HG02852 (cell line): ENCODE results near the gene CNIH3.
"Not testable (repeated sequence)": the region's sequence is repeated elsewhere in the genome, so short reads cannot be mapped to it uniquely, and the experiment has no call there.

Experiments used
- ATAC-seq: cut with Tn5 transposase; IDR thresholded peaks from one replicate; pipeline ENCODE4 v1.9.1; 2021; ENCODE audit warnings: mild to moderate bottlenecking, moderate library complexity; ENCODE audit not compliant: unreplicated experiment

Gene CNIH3

DNA sequence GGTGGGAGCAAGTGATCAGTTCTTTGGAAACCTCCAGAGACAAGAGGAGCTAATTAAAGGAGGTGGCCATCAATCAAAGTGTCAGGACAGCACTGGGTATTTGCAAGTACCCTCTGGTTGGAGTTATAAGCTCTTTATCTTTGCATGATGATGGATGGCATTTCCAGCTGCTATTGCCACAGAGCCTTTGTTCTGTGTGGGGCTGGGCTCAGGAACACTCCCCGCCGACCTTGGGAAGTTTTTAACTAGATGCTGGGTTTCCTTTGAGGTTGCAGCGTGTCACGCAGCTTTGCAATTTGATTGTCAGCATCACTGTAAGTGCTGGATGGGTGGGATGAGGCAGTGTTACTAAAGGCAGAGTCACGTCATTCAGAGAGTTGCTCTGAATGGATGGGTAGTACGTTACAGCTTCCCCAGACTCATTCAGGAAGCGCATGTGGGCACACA, 68.9 kb downstream of the CNIH3 start:
- ATAC-seq = no peak

GRCh38 chr1:224686140-224686539, 70.0 kb downstream of the CNIH3 start:
- ATAC-seq = not testable (repeated sequence)

DNA sequence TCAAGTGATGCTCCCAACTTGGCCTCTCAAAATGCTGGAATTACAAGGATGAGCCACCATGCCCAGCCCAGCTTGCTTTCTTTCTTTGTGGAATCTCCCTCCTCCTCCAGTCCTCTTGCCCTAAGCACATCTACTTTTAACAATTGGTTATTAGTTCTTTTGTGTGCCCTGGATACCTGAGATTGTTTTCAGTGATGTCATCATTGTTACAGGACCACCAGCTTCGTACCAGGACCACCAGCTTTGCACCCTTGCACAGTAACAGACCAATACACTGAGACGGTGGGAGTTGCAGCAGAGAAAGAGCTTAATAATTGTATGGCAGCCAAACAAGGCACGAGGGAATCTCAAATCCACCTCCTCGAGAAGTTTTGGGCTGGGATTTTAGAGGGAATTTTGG, 71.3 kb downstream of the CNIH3 start:
- ATAC-seq = no peak

- no peak for ATAC-seq
Observed at GRCh38 chr1:224689374-224689773, 73.3 kb downstream of the CNIH3 start.

DNA sequence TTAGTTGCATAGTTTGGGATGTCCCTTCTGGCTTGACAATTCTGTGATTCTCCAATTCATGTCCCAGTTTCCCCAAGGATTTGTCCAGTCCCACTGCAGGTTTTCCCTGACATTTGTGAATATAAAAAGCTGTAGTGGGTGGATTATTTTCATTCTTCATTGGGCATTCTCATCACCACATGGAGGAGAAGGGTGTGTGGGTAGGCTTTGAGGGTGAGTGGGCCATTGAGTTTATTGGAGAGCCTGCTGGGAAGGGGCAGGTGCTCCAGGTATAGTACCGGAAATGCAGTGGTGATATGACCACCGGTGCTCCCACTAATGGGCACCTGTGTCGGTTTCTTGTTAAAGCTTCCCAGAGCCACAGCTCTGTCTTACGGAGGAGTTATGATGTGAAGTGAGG, 74.5 kb downstream of the CNIH3 start:
- no peak for ATAC-seq

GRCh38 chr1:224691148-224691925, 75.2 kb downstream of the CNIH3 start:
- no peak for ATAC-seq

DNA sequence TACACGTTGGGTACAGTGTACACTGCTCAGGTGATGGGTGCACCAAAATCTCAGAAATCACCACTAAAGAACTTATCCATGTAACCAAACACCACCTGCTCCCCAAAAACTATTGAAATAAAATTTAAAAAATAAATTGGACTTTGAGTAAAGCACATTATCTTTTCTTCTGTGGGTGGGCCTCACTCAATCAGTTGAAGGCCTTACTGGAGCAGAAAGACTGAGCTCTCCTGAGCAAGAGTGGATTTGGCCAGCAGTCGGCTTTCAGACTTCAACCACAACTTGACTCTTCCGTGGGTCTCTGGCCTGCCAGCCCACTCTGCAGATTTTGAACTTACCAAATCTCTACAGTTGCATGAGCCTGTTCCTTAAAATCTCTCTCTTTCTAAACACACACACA, 78.9 kb downstream of the CNIH3 start:
- no peak for ATAC-seq

- no peak for ATAC-seq
Observed at GRCh38 chr1:224696021-224696420, 79.9 kb downstream of the CNIH3 start.

- no peak for ATAC-seq
Observed at GRCh38 chr1:224696891-224697765, 81.0 kb downstream of the CNIH3 start.

- ATAC-seq = no peak
Observed at GRCh38 chr1:224698015-224698451, 81.9 kb downstream of the CNIH3 start.

DNA sequence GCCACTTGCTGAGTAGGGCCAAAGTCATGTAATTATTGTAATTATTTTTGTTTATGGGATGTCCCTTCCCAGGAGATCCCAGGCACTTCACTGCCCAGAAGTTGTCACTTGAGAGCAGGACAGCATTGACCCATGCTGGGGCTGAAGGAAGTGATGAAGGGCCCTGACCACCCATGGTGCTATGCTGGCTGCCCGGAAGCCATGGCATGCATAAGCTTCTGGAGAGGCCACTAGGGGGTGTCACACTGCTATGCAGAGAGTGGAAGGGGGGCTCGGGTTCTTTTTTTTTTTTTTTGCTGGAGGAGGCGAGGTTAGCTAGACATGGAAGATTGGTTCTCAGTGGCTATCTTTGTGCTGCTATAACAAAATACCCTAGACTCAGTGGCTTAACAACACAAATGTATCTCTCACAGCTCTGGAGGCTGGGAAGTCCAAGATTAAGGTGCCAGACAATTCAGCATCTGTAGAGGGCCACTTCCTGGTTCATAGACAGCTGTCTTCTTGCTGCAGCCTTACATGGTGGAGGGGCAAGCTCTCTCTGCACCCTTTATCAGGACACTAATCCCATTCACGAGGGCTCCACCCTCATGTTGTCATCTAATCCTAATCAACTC, 84.9 kb downstream of the CNIH3 start:
- peak; percentile 70 for ATAC-seq

- no peak for ATAC-seq
Observed at GRCh38 chr1:224703702-224704101, 87.6 kb downstream of the CNIH3 start.

- no peak for ATAC-seq
Observed at GRCh38 chr1:224704107-224704735, 88.1 kb downstream of the CNIH3 start.

- ATAC-seq = no peak
Observed at GRCh38 chr1:224705578-224705977, 89.5 kb downstream of the CNIH3 start.

GRCh38 chr1:224707843-224708725, 92.0 kb downstream of the CNIH3 start:
- ATAC-seq = no peak

GRCh38 chr1:224710196-224710595, 94.1 kb downstream of the CNIH3 start:
- no peak for ATAC-seq

DNA sequence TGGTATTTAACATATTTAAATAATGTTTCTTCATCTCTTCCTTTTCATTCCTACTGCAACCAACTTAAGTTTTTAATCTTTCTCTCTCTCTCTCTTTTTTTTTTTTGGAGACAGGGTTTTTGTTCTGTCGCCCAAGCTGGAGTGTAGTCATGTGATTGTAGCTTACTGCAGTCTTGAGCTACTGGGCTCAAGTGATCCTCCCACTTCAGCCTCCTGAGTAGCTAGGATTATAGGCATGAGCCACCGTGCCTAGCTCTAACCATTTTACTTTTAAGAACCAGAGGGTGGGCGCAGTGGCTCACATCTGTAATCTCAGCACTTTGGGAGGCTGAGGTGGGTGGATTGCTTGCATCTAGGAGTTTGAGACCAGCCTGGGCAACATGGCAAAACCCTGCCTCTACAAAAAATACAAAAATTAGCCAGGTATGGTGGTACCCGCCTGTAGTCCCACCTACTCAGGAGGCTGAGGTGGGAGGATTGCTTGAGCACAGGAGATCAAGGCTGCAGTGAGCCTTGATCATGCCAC, 95.2 kb downstream of the CNIH3 start:
- not testable (repeated sequence) for ATAC-seq

DNA sequence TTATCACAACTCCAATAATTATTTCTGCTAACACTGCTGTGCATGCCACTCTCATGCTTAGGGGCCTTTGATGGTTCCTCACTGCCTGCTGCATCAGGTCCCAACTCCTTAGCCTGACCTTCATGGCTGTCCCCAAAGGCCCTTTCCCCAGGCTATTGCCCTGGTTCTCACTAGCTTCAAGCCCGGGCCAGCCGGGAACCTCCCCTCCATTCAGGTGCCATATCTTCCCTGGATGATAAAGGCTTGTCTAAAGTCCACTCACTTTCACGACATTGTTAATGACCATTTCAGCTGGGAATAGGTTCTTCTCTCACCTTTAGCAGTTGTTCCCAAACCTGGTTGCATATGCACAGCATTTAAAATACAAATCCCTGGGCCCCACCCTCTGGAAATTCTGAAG, 95.8 kb downstream of the CNIH3 start:
- no peak for ATAC-seq

DNA sequence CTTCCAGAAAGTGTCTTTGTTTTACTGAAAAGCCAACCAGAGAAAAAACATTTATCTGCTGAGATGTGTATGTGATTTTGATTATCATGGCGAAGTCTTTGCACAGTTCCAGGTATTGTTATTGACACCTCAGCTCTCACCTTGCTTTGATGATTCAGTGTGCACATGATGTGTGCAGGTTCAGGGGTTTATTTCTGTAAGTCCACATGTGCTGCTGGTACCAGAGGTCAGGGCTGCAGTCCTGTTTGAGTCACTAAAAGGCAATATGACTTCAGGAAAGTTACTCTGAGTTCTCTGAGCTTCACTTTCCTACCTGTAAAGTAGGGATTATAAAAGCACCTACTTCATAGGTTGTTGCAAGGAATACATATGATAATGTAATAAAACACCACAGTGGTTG, 97.1 kb downstream of the CNIH3 start:
- ATAC-seq = no peak

DNA sequence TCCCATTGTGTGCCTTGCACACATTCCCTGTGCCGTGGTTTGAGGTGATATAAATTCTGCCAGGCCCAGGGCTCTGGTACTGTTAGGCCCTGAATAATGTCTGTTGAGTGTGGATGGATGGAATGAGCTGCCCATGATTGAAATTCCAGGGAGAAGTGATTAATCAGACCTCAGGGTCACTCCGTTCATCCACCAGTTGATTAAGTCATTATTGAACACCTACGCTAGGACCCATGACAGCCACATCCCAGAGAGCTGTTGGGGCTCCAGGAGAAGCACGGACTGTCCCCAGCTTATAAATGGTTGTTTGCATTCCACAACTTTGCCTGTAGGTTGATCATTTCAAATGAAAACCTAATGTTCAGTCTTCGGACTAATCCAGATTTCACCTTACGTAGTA, 98.4 kb downstream of the CNIH3 start:
- ATAC-seq = no peak
